AG20443 (cell line): ENCODE results near the gene POLR2J.

Experiments used
- DNase-seq: peaks from one replicate; pipeline ENCODE4 v3.0.0; 2012; ENCODE audit warnings: low spot score, mixed read lengths

POLR2J gene

GRCh38 chr7:102439963-102440795 lies 38.5 kb downstream of the POLR2J start:
- peak; percentile 87 for DNase-seq

GRCh38 chr7:102436118-102436517 lies 42.6 kb downstream of the POLR2J start:
- no peak for DNase-seq

DNA sequence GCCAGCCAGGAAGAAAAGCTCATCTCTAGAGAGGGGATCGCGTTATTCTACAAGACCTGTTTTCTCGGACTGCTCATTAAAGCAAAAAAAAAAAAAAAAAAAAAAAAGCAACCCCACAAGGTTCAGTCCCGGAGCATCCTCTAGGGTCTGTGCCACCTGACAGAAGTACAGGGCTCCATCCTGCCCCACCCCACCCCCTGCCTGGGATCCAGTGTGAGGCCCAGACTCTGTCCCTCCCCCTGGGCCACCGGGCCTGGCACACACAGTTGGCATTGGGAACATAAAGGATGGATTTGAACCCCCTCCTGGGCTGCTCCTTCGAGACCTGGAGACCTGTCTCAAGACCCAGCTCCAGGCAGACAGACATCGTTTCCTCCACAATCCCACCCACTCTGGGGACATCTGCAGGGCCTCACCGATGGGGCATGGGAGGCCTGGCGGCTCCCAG lies 44.7 kb downstream of the POLR2J start:
- DNase-seq, result no peak

GRCh38 chr7:102433219-102434038 lies 45.3 kb downstream of the POLR2J start, which contains the start of gene ORAI2:
Gene ORAI2, plus strand, starts transcription at chr7:102433575. Its CDS starts 5,382 bp downstream, at chr7:102438957.
- peak; percentile 96 for DNase-seq

DNA sequence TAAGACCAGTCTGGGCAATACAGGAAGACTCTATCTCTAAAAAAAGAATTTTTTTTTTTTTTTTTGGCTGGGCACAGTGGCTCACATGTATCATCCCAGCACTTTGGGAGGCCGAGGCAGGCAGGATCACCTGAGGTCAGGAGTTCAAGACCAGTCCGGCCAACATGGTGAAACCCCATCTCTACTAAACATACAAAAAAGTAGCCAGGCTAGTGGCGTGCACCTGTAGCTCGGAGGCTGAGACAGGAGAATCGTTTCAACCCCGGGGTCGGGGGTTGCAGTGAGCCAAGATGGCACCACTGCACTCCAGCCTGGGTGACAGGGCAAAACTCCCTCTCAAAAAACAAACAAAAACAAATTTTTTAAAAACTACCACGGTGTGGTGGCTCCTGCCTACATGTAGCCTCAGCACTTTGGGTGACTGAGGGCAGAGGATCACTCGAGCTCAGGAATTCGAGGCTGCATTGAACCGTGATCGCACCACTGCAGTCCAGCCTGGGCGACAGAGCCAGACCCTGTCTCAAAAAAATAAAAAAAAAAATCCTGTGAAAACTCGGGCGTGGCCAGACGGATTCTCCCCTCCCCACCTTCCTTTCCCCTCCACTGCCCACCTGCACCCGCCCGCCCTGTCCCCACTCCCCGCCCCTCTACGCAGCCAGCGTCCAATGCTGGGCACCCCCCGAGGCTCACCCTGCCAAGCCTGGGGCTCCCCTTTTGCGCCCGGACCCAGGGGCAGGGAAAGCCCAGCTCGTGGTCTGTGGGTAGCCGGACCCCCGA lies 46.1 kb downstream of the POLR2J start:
- DNase-seq, result peak; percentile 33

DNA sequence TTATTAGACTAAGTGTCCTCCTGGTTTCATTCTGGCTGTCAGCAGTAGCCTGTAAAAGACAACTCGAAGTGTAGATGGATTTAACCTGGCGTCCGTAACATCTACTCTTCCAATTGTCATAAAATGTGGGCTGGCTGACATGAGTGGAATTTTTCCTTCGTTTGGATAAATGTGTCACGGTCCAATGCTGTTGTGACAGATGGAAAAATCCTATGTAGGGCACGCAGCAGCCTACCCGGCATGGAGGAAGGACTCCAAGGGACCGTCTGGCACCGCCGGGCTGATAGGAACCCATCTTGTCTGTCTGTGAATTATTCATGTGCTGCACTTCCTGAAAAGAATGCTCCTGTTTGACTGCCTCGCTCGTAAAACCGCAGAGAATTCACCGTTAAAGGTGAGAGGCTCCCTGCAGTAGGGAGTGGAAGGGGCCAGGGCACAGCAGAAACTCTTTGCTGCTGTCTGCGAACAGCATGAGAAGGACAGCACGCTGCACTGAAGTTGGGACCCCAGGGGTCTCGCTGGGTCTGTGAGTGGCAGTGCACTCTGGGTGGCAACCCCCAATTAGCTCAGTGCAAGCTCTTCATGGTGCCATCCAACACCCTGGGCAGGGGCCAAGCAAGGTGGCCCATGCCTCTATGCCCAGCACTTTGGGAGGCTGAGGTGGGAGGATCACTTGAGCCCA lies 47.0 kb downstream of the POLR2J start:
- no peak for DNase-seq

DNA sequence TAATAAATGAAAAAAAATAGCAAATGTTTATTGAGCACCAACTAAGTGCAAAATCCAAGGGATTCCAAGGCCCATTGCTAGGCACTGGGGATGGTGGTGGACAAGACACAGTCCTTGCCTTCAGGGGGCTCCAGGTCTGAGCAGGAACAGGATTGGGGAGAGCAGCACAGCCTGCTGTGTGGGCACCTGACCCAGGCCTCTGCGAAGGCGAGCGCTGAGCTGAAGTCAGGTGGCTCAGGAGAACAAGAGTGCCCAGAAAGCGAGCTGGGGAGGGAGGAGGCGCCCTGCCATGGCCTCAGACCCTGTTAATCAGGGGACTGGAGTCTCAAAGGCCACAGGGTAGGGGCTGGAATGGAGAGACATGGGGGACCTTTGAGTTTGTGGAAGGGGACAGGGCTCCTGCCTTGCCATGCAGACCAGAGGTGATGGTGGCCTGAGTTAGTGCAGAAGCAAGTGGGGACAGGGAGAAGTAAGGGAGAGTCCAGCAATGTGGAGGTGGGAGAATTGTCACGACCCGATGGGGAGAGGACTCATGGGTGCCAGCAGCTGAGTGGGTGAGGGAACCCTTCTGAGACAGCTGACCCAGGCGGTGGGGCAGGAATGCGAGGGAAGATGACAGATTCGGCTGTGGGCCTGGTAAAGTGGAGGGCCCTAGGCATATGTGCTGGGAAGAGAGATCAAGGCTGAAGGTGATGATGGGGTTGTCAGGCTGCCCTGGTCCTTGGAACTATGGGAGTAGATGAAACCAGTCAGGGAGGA lies 49.4 kb downstream of the POLR2J start:
- DNase-seq, result no peak

GRCh38 chr7:102427019-102427405 lies 51.7 kb downstream of the POLR2J start:
- no peak for DNase-seq

DNA sequence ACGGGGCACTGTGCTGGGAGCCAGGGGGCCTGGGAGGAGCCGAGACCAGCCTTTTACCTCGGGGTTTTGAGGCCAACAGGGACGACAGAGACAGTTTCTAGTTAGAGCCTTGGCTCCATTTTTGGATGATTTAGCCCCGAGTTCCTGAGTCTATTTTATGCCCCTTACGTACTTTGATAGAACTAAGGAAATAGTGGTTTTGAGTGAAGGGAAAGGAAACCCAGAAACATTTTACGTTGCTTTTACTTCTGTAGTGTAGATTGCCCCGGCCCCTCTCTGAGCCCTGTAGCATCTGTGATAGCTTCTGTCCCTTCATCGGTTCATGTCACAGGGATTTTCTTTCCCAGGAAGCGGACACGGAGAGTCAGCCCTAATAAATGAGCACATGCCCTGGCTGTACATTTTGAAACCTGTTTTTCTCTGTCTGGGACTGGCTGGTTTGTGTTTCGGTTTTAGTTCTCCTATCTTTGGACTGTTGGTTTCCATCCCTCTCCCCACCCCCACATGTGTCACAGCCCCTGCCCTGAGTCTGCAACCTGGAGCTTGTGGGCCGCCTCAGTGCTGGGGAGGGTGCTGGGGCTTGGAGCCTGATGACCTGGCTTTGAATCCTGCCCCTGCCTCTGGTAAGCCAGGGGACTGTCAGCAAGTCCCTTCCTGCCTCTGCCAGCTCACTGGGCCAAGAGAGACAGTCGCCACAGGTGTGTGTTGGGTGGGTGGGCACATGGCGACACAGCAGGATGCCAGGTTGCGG lies 52.3 kb downstream of the POLR2J start:
- no peak for DNase-seq

GRCh38 chr7:102425639-102426267 lies 53.0 kb downstream of the POLR2J start:
- DNase-seq, result no peak

- DNase-seq, result no peak
Measured at GRCh38 chr7:102424787-102425218, 53.9 kb downstream of the POLR2J start.

- DNase-seq, result no peak
Measured at GRCh38 chr7:102424129-102424551, 54.6 kb downstream of the POLR2J start.
